ENCODE results near the gene TPBGL.

- TF ChIP-seq CTCF (IDR thresholded peaks at IDR 0.05) (no peak), ZFX (IDR thresholded peaks at IDR 0.05; ENCODE audit: borderline replicate concordance) (no peak)
Observed at GRCh38 chr11:75262436-75262835, 21.9 kb downstream of the TPBGL start.
